BLaER1 treated with 17β-estradiol and CSF1 and Interleukin-3, amounts not matched to agents 10 nM and 100 nM (cell line): Measurements from ENCODE around the gene P2RX6.

Experiments used
- H3K27ac ChIP-seq, 11 experiments: shearing (Covaris generic); formaldehyde crosslinking; 2 replicates each; pipeline ENCODE4 v1.8.1; 2022
- H3K27me3 ChIP-seq, 11 experiments: shearing (Covaris generic); formaldehyde crosslinking; 2 replicates each; pipeline ENCODE4 v1.8.1; 2022
- H3K36me3 ChIP-seq, 11 experiments: shearing (Covaris generic); formaldehyde crosslinking; 2 replicates each; pipeline ENCODE4 v1.8.1; 2022
- H3K4me1 ChIP-seq, 10 experiments: shearing (Covaris generic); formaldehyde crosslinking; 2 replicates each; pipeline ENCODE4 v1.8.1; 2022
- H3K4me2 ChIP-seq, 11 experiments: shearing (Covaris generic); formaldehyde crosslinking; 2 replicates each; pipeline ENCODE4 v1.8.1; 2022
- H3K4me3 ChIP-seq, 10 experiments: shearing (Covaris generic); formaldehyde crosslinking; 2 replicates each; pipeline ENCODE4 v1.8.1; 2022
- H3K9ac ChIP-seq, 11 experiments: shearing (Covaris generic); formaldehyde crosslinking; 2 replicates each; pipeline ENCODE4 v1.8.1; 2022
- H3K9me3 ChIP-seq, 11 experiments: shearing (Covaris generic); formaldehyde crosslinking; replicated peaks in 1 of 11; 2 replicates each; pipeline ENCODE4 v1.8.1; 2022
- H4K20me1 ChIP-seq, 11 experiments: shearing (Covaris generic); formaldehyde crosslinking; 2 replicates each; pipeline ENCODE4 v1.8.1; 2022
- Cebpa-rat ChIP-seq, 11 experiments: shearing (Covaris generic); IDR thresholded peaks; 2 replicates each; pipeline ENCODE4 v1.8.1; 2022

The P2RX6 gene

DNA sequence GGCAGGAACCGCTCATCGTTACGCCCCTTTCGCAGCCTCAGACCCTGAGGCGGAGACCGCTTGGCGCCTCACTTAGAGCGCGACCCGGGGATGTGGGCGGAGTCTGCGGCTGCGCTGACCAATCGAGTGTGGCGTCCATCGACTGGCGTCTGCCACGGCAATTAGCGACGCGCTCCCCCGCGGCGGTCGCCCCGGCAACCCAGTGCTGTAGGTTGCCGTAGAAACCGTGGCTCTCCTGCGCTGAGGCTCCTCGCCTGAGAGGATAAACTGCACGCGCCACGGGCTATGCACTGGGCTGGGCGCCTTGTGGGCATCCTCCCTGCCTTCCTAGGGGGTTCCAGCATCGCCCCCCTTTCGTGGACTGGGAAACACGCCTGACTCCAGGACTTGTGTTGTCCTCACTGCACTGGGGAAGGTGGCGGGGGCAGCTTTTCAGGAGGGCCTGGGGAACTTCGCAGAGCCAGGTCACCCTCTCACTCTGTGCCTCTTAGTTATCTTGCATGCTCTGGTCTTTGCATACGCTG, 701 bp upstream of the P2RX6 start:
- peak overlapping the region; percentile 85 to 98 (median 94) for H3K4me2 ChIP-seq
- H3K27me3 ChIP-seq: no peaks in the 10 kb centered on the region
- H3K4me3 ChIP-seq: peak overlapping the region; percentile 41 to 72 (median 60)
- peaks cover 26 to 42% (median 33%) of the 10 kb centered on the region in 10 experiments for H3K4me1 ChIP-seq
- H3K36me3 ChIP-seq: no peaks in the 10 kb centered on the region
- TF ChIP-seq Cebpa-rat (IDR thresholded peaks at IDR 0.05): no peak
- H3K9me3 ChIP-seq: no peaks in the 10 kb centered on the region
- peak overlapping the region in 10 of 11 experiments; percentile 24 to 78 (median 70); a peak in 17 of 22 replicates for H3K27ac ChIP-seq
- peaks cover 0 to 9% (median 0%) of the 10 kb centered on the region in 11 experiments; a peak in 5 of 22 replicates for H4K20me1 ChIP-seq
- H3K9ac ChIP-seq: peak overlapping the region; percentile 38 to 76 (median 67); a peak in 21 of 22 replicates

DNA sequence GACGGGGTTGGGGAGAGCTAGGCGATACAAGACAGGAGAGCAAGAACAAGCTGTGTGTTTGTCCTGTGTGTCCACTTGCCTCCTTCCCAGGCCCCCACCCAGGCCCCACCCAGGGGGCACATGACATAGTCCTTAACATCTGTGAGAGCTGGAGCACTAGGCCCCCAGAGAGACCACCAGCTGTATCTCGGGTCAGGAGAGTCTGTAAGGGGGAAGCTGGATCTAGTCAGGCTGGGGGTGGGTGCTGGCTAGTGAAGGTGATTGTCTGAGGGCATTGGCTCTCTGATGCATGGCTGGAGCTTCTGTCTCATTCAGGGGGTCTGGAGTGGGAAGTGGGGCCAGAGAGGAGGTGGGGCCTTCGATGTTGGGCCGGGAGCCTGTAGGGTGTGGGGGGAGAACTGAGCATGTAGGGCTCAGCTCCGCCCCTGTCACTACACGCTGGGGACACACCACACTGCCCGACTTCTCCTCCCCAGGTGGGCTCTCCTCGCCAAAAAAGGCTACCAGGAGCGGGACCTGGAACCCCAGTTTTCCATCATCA, 571 bp downstream of the P2RX6 start:
- Histone ChIP-seq H3K27me3 (no peaks in the 10 kb centered on the region), H4K20me1 (peaks cover 0 to 5% (median 0%) of the 10 kb centered on the region in 11 experiments; a peak in 5 of 22 replicates), H3K4me1 (peaks cover 26 to 42% (median 33%) of the 10 kb centered on the region in 10 experiments), H3K9ac (peak overlapping the region in 10 of 11 experiments; percentile 34 to 76 (median 62); a peak in 16 of 22 replicates), H3K4me3 (peak overlapping the region in 5 of 10 experiments; percentile 54 to 72 (median 62); a peak in 9 of 20 replicates), H3K36me3 (no peaks in the 10 kb centered on the region), H3K9me3 (no peaks in the 10 kb centered on the region), H3K27ac (peak overlapping the region in 9 of 11 experiments; percentile 20 to 76 (median 68); a peak in 15 of 22 replicates), H3K4me2 (peak overlapping the region; percentile 85 to 98 (median 94))
- no peak for TF ChIP-seq Cebpa-rat (IDR thresholded peaks at IDR 0.05)

DNA sequence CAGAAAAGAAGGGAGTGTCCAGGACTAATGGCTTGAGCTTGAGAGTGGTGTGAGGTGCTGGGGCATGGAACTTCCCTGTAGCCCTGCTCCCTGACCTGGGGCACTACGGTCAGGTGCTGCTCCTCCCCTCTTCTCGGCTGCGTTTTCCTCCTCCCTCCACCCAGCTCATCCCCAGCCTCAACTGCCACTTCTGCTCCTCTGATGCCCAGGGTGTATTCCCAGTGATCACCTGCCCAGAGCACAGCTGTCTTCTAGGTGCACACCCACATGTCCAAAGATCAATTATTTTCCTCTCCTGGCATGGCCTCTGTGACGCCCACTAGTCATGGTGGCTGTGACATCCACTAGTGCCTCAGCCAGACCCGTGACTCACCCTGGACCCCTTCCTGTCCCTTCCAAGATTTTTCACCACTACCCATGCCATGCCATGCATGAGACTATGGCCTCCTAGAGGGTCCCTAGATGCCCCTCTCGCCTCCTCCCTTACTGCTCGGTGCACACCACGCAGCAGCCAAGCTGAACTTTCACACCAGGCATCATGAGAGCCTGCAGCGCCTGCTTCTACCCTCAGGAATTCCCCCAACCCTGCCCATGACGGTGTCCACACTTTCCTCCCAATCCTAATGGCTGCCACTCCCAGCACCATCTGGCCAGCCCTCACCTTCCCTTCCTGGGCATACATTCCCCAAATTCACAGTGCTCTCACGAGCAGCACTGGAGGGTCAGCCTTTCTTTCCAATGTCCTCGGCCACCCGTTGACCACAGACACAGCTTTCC, 1.9 kb downstream of the P2RX6 start:
- H3K4me3 ChIP-seq: no peak overlapping the region
- no peaks in the 10 kb centered on the region for H3K9me3 ChIP-seq
- H4K20me1 ChIP-seq: peaks cover 0 to 5% (median 0%) of the 10 kb centered on the region in 11 experiments; a peak in 4 of 22 replicates
- H3K4me2 ChIP-seq: peak overlapping the region in 1 of 11 experiments; percentile 20; a peak in 1 of 22 replicates
- H3K27me3 ChIP-seq: no peaks in the 10 kb centered on the region
- TF ChIP-seq Cebpa-rat (IDR thresholded peaks at IDR 0.05): no peak
- peaks cover 26 to 42% (median 33%) of the 10 kb centered on the region in 10 experiments for H3K4me1 ChIP-seq
- H3K9ac ChIP-seq: no peak overlapping the region
- no peak overlapping the region for H3K27ac ChIP-seq
- H3K36me3 ChIP-seq: no peaks in the 10 kb centered on the region

DNA sequence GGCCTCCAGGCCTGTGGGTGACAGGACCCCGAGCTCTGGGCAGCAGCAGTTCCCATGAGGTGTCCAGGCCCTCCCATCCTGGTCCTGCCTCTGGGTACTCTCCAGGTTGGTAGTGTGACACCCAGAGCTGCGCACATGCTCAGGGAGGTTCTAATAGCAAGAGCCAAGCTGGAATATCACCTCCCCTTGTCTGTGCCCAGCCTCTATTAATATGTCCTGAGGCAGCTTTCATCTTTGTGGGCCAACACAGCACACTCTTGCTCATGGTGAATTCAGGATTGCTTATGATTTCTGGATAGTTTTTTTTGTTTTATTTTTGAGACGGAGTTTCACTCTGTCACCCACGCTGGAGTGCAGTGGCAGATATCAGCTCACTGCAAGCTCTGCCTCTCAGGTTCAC, 3.3 kb downstream of the P2RX6 start:
- no peak overlapping the region for H3K27ac ChIP-seq
- no peaks in the 10 kb centered on the region for H3K36me3 ChIP-seq
- H4K20me1 ChIP-seq: peaks cover 0 to 5% (median 0%) of the 10 kb centered on the region in 11 experiments; a peak in 4 of 22 replicates
- no peak overlapping the region for H3K4me3 ChIP-seq
- no peaks in the 10 kb centered on the region for H3K27me3 ChIP-seq
- peaks cover 26 to 37% (median 30%) of the 10 kb centered on the region in 10 experiments for H3K4me1 ChIP-seq
- TF ChIP-seq Cebpa-rat (IDR thresholded peaks at IDR 0.05): no peak
- H3K9me3 ChIP-seq: no peaks in the 10 kb centered on the region
- H3K4me2 ChIP-seq: no peak overlapping the region
- no peak overlapping the region for H3K9ac ChIP-seq

DNA sequence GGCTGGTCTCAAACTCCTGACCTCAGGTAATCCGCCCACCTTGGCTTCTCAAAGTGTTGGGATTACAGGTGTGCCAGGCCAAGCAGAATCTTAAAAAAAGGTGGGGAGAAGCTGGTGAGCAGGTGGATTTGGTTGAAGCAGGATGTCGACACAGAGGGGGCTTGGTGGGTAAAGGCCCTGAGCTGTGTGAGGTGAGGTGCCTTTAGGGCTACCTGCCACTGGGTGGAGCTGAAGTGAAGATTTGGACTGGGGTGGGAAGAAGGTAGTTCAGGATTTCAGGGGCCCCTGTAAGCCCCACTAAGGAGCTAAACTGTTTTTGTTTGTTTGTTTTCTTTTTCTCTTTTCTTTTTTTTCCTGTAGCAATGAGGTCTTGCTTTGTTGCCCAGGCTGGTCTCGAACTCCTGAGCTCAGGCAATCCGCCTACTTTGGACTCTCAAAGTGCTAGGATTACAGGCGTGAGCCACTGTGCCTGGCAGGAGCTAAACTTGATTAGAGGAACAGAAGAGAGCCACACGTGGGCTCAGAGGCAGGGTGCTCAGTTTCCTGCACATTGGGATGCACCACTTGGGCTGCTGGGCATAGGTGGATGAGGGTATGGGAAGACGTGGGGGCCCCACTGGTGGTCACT, 6.0 kb downstream of the P2RX6 start:
- no peak overlapping the region for H3K27ac ChIP-seq

DNA sequence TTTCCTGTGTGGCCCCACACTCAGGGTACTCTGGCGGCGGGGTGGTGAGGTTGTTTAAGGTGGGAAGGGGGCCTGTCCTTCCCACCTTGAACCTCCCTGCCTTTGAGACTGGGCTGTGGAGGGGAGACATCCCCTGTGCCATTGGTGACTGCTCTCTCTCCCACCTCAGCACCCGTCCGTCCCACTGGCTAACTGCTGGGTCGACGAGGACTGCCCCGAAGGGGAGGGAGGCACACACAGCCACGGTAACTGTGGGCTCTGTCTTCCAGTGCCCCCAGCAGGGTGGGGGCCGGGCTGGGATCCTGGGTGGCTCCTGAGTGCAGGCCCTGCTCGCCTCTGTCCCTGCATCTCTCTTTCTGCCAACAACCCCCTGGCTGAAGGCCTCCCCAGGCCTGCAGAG, 7.5 kb downstream of the P2RX6 start:
- Histone ChIP-seq H3K27ac (no peak overlapping the region), H3K36me3 (no peaks in the 10 kb centered on the region), H3K4me2 (no peak overlapping the region), H4K20me1 (peaks cover 0 to 4% (median 0%) of the 10 kb centered on the region in 11 experiments; a peak in 1 of 22 replicates), H3K4me1 (peaks cover 0 to 9% (median 5%) of the 10 kb centered on the region in 10 experiments; a peak in 13 of 20 replicates), H3K9ac (no peak overlapping the region), H3K9me3 (no peaks in the 10 kb centered on the region), H3K4me3 (no peak overlapping the region), H3K27me3 (no peaks in the 10 kb centered on the region)
- no peak for TF ChIP-seq Cebpa-rat (IDR thresholded peaks at IDR 0.05)

More for the DNA sequence above, 6.0 kb downstream of the P2RX6 start:
- Histone ChIP-seq H3K27me3 (no peaks in the 10 kb centered on the region), H3K9me3 (no peaks in the 10 kb centered on the region), H3K36me3 (no peaks in the 10 kb centered on the region), H4K20me1 (no peaks in the 10 kb centered on the region), H3K9ac (no peak overlapping the region), H3K4me2 (no peak overlapping the region), H3K4me3 (no peak overlapping the region), H3K4me1 (peaks cover 2 to 19% (median 11%) of the 10 kb centered on the region in 10 experiments)
- no peak for TF ChIP-seq Cebpa-rat (IDR thresholded peaks at IDR 0.05)

DNA sequence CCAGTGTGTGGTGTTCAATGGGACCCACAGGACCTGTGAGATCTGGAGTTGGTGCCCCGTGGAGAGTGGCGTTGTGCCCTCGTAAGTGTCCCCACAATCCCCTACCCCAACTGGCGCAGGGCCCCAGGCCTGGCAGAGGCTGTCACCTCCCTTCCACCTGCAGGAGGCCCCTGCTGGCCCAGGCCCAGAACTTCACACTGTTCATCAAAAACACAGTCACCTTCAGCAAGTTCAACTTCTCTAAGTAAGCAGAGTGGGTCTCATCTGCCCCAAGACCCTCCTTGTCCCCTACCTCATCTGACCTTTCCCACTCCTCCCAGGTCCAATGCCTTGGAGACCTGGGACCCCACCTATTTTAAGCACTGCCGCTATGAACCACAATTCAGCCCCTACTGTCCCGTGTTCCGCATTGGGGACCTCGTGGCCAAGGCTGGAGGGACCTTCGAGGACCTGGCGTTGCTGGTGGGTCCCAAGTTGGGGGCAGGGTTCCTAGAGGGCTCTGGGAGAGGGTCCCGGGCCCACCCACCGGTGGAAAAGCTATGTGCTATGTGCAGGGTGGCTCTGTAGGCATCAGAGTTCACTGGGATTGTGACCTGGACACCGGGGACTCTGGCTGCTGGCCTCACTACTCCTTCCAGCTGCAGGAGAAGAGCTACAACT, 8.1 kb downstream of the P2RX6 start:
- Histone ChIP-seq H3K9me3 (no peaks in the 10 kb centered on the region), H3K27ac (no peak overlapping the region), H3K9ac (no peak overlapping the region), H3K27me3 (no peaks in the 10 kb centered on the region), H3K4me1 (peaks cover 0 to 9% (median 5%) of the 10 kb centered on the region in 10 experiments; a peak in 13 of 20 replicates), H4K20me1 (peaks cover 0 to 4% (median 0%) of the 10 kb centered on the region in 11 experiments; a peak in 1 of 22 replicates), H3K36me3 (no peaks in the 10 kb centered on the region), H3K4me3 (no peak overlapping the region), H3K4me2 (no peak overlapping the region)
- no peak for TF ChIP-seq Cebpa-rat (IDR thresholded peaks at IDR 0.05)

DNA sequence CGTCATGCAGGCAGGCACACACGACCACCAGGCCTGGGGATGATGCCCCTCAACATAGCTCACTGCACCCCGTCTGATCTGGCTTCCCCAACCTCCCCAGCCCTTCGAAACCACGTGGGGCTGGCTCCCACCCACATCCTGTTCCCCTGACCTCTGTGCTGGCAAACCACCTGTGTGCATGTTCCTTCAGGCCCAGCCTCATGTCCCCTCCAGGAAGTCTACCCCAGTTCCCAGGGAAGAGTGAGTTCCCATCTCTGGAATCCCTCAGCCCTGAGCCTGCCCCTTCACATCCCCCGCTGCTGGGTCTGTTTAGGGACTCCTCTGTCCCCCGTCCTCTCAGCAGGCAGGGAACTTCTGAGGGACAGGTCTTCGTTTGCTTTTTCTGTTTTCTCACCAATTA, 10.3 kb downstream of the P2RX6 start:
- Histone ChIP-seq H3K27me3 (peaks cover 0 to 3% (median 0%) of the 10 kb centered on the region in 11 experiments; a peak in 2 of 22 replicates), H3K27ac (no peak overlapping the region), H3K9me3 (no peaks in the 10 kb centered on the region), H3K36me3 (no peaks in the 10 kb centered on the region), H3K4me2 (peak overlapping the region in 6 of 11 experiments; percentile 2 to 35 (median 20); a peak in 4 of 22 replicates), H4K20me1 (peaks cover 0 to 4% (median 0%) of the 10 kb centered on the region in 11 experiments; a peak in 2 of 22 replicates), H3K9ac (no peak overlapping the region), H3K4me3 (no peak overlapping the region), H3K4me1 (peaks cover 0 to 9% (median 5%) of the 10 kb centered on the region in 10 experiments; a peak in 13 of 20 replicates)
- no peak for TF ChIP-seq Cebpa-rat (IDR thresholded peaks at IDR 0.05)
